Endothelial cell of umbilical vein (primary cell): ENCODE data around the gene CASKIN2. TPM values are rescaled to one million over a fixed set of nuclear protein-coding genes. Genes with fewer than 3 reads are reported as not detected.

Experiments used
- BruUV-seq: library from RNA; stranded (reverse); fragments of 400-500 nt; replicated peaks from 2 replicates; lab custom pipeline; 2021; lab: Mats Ljungman, UMichigan
- CTCF ChIA-PET: fragments of 300-600, 350-600 bp; sonication (Branson Sonifier 250); formaldehyde crosslinking; loops from one replicate; lab custom pipeline; 2021; ENCODE audit warnings: antibody characterized with exemption, inconsistent platforms; lab: Charles Lee
- POLR2A ChIA-PET: fragments of 300-600, 350-600 bp; sonication (Branson Sonifier 250); formaldehyde crosslinking; loops from one replicate; lab custom pipeline; 2021; ENCODE audit warnings: antibody characterized with exemption, inconsistent platforms; lab: Charles Lee
- DNase-seq: peaks from one replicate; pipeline ENCODE4 v3.0.0-alpha.2; 2011; ENCODE audit warnings: low read depth, low spot score
- FAIRE-seq: peaks from 2 replicates; lab custom pipeline; 2011; peaks lifted over from hg19 to GRCh38; lab: Jason Lieb, UNC
- H2AFZ ChIP-seq: 2 replicates; pipeline ENCODE4 v1.6.0; 2012; ENCODE audit warnings: low read depth, low read length, control low read depth, inconsistent platforms
- H3K27ac ChIP-seq: 2 replicates; pipeline ENCODE4 v1.5.1; 2011; ENCODE audit warnings: low read depth, mild to moderate bottlenecking, control low read depth, low read length, moderate library complexity; ENCODE audit not compliant: insufficient read depth
- H3K27me3 ChIP-seq, 2 experiments: 2 replicates each; pipeline versions ENCODE4 v1.6.0 to v1.6.1; 2011; ENCODE audit warnings: low read length in 2 of 2, mixed read lengths in 1 of 2; ENCODE audit not compliant: control insufficient read depth in 2 of 2, insufficient read depth in 2 of 2
- H3K36me3 ChIP-seq, 2 experiments: 2 replicates in 1 of 2; 3 replicates in 1 of 2; pipeline ENCODE4 v1.5.1; 2011; ENCODE audit warnings: low read length in 2 of 2, mild to moderate bottlenecking in 1 of 2, moderate library complexity in 1 of 2; ENCODE audit not compliant: control insufficient read depth in 2 of 2, insufficient read depth in 2 of 2; ENCODE audit errors: extremely low read depth in 1 of 2
- H3K4me1 ChIP-seq: 3 replicates; pipeline ENCODE4 v1.5.1; 2011; ENCODE audit warnings: mild to moderate bottlenecking, low read length; ENCODE audit not compliant: control insufficient read depth, insufficient read depth; ENCODE audit errors: extremely low read depth
- H3K4me2 ChIP-seq: 2 replicates; pipeline ENCODE4 v1.6.1; 2011; ENCODE audit warnings: low read length, control low read depth, mixed read lengths; ENCODE audit not compliant: insufficient read depth
- H3K4me3 ChIP-seq, 3 experiments: fragments of 200-600 bp in 1 of 3; sonication (generic), shearing (Covaris generic) in 1 of 3; replicated peaks in 1 of 3; 2 replicates each; pipeline ENCODE4 v1.5.1; 2011 to 2016; ENCODE audit warnings: control low read depth in 3 of 3, low read length in 3 of 3, mild to moderate bottlenecking in 2 of 3, inconsistent platforms in 1 of 3, low read depth in 1 of 3, moderate library complexity in 1 of 3; ENCODE audit not compliant: insufficient read depth in 1 of 3
- H3K79me2 ChIP-seq: 2 replicates; pipeline ENCODE4 v1.6.0; 2012; ENCODE audit warnings: low read length, inconsistent platforms; ENCODE audit not compliant: control insufficient read depth, insufficient read depth
- H3K9ac ChIP-seq: replicated peaks from 2 replicates; pipeline ENCODE3; 2011; ENCODE audit warnings: low read length, control low read depth; ENCODE audit not compliant: insufficient read depth; ENCODE audit errors: extremely low read depth
- H3K9me1 ChIP-seq: replicated peaks from 3 replicates; pipeline ENCODE4 v1.6.0; 2011; ENCODE audit warnings: mild to moderate bottlenecking, low read length; ENCODE audit not compliant: control insufficient read depth, insufficient read depth; ENCODE audit errors: extremely low read depth
- H3K9me3 ChIP-seq: replicated peaks from 2 replicates; pipeline ENCODE4 v1.5.1; 2012; ENCODE audit warnings: low read length, inconsistent platforms; ENCODE audit not compliant: control insufficient read depth, insufficient read depth
- H4K20me1 ChIP-seq: replicated peaks from 2 replicates; pipeline ENCODE3; 2011; ENCODE audit warnings: mild to moderate bottlenecking, low read length; ENCODE audit not compliant: control insufficient read depth, insufficient read depth; ENCODE audit errors: extremely low read depth
- FOS ChIP-seq: IDR thresholded peaks from 2 replicates; pipeline ENCODE4 v1.6.1; 2011; ENCODE audit warnings: mild to moderate bottlenecking, low read length, moderate library complexity, borderline replicate concordance; ENCODE audit not compliant: insufficient read depth
- JUN ChIP-seq: IDR thresholded peaks from 2 replicates; pipeline ENCODE4 v1.6.1; 2011; ENCODE audit warnings: borderline replicate concordance, low read depth; ENCODE audit not compliant: insufficient read length, insufficient read depth
- POLR2A ChIP-seq: IDR thresholded peaks from 2 replicates; pipeline ENCODE4 v1.6.1; 2012; ENCODE audit warnings: low read depth, mild to moderate bottlenecking, control low read depth, low read length
- POLR2AphosphoS5 ChIP-seq: IDR thresholded peaks from 2 replicates; pipeline ENCODE4 v1.6.1; 2012; ENCODE audit warnings: low read depth, mild to moderate bottlenecking, control low read depth, low read length, moderate library complexity; ENCODE audit not compliant: insufficient read depth
- dilution Hi-C: fragments of 300-500 bp; cut with MboI; formaldehyde crosslinking; loops from one replicate; pipeline ENCODE4 v1.15.0; 2019; ENCODE audit warnings: low sequenced_read_pairs; ENCODE audit not compliant: extremely low pct_ligation_motif_present
- intact Hi-C: fragments of 100-400 bp; cut with micrococcal nuclease; formaldehyde crosslinking; loops from one replicate; pipeline ENCODE4 v1.10.0; 2022
- polyA plus RNA-seq, 4 experiments: library from polyadenylated mRNA; depleted of rRNA in 3 of 4; stranded (reverse) in 3 of 4; unstranded in 1 of 4; fragments of >200 nt; gene quantifications; 2 replicates each; pipeline versions ENCODE4 v1.2.1 to v1.2.3, GENCODE V29; 2011 to 2012; ENCODE audit warnings: missing spikeins in 1 of 4
- total RNA-seq: library from RNA; stranded (reverse); gene quantifications from 2 replicates; pipeline ENCODE4 v1.2.3, GENCODE V29; 2021
- TF ChIP-seq, protein P1 (sequence below), 2 donors: IDR thresholded peaks; 1 replicate in 1 of 2; 2 replicates in 1 of 2; pipeline ENCODE4 v1.5.1; 2011; ENCODE audit warnings: low read length in 2 of 2, mild to moderate bottlenecking in 2 of 2, moderate library complexity in 2 of 2, control low read depth in 1 of 2, inconsistent platforms in 1 of 2, low read depth in 1 of 2; ENCODE audit not compliant: insufficient read depth in 1 of 2; ENCODE audit errors: extremely low read depth in 1 of 2

The CASKIN2 gene
- total and polyA plus RNA-seq, 2 donors (not counting 3 experiments of a cell fraction or from before 2014, with no cell fraction given), result 13.0 to 37.6 TPM

GRCh38 chr17:75563063-75563758 lies 47.9 kb upstream of the CASKIN2 start:
- H3K4me1 ChIP-seq, result no peaks in the 10 kb centered on the region
- H3K27ac ChIP-seq, result no peak overlapping the region
- no TSS peak for BruUV-seq
- no peaks in the 10 kb centered on the region for H3K79me2 ChIP-seq
- H3K4me3 ChIP-seq, result no peak overlapping the region
- H3K9me1 ChIP-seq, result no peaks in the 10 kb centered on the region
- no peak for TF ChIP-seq JUN
- TF ChIP-seq, protein P1, sequence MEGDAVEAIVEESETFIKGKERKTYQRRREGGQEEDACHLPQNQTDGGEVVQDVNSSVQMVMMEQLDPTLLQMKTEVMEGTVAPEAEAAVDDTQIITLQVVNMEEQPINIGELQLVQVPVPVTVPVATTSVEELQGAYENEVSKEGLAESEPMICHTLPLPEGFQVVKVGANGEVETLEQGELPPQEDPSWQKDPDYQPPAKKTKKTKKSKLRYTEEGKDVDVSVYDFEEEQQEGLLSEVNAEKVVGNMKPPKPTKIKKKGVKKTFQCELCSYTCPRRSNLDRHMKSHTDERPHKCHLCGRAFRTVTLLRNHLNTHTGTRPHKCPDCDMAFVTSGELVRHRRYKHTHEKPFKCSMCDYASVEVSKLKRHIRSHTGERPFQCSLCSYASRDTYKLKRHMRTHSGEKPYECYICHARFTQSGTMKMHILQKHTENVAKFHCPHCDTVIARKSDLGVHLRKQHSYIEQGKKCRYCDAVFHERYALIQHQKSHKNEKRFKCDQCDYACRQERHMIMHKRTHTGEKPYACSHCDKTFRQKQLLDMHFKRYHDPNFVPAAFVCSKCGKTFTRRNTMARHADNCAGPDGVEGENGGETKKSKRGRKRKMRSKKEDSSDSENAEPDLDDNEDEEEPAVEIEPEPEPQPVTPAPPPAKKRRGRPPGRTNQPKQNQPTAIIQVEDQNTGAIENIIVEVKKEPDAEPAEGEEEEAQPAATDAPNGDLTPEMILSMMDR (IDR thresholded peaks at IDR 0.05; ENCODE audit: extremely low read depth in 1 of 2, insufficient read depth in 1 of 2, low read depth in 1 of 2, low read length in 2 of 2), result no peak
- no peak for TF ChIP-seq POLR2A
- no peak for TF ChIP-seq FOS
- no peak for TF ChIP-seq POLR2AphosphoS5
- H4K20me1 ChIP-seq, result no peaks in the 10 kb centered on the region
- no peaks in the 10 kb centered on the region for H3K9me3 ChIP-seq
- H3K27me3 ChIP-seq, result no peaks in the 10 kb centered on the region
- FAIRE-seq (no peak), DNase-seq (no peak)
- H3K9ac ChIP-seq, result no peak overlapping the region
- ChIA-PET POLR2A (no interaction called here), CTCF (no interaction called here)
- no peaks in the 10 kb centered on the region for H3K36me3 ChIP-seq
- dilution Hi-C loops, result no loop called here
- H2AFZ ChIP-seq, result no peak overlapping the region
- H3K4me2 ChIP-seq, result no peak overlapping the region
- intact Hi-C loops, result no loop called here
